HG03159 (cell line): ENCODE data around the gene PTMA.
"Not testable (repeated sequence)": the region's sequence is repeated elsewhere in the genome, so short reads cannot be mapped to it uniquely, and the experiment has no call there.

Experiments
- ATAC-seq: cut with Tn5 transposase; IDR thresholded peaks from one replicate; pipeline ENCODE4 v1.9.1; 2021; ENCODE audit warnings: mild to moderate bottlenecking, moderate library complexity; ENCODE audit not compliant: unreplicated experiment

The PTMA gene

GRCh38 chr2:231691251-231691772 is 17.0 kb upstream of the PTMA start:
- ATAC-seq = no peak

GRCh38 chr2:231692847-231693246 is 15.5 kb upstream of the PTMA start:
- ATAC-seq = no peak

DNA sequence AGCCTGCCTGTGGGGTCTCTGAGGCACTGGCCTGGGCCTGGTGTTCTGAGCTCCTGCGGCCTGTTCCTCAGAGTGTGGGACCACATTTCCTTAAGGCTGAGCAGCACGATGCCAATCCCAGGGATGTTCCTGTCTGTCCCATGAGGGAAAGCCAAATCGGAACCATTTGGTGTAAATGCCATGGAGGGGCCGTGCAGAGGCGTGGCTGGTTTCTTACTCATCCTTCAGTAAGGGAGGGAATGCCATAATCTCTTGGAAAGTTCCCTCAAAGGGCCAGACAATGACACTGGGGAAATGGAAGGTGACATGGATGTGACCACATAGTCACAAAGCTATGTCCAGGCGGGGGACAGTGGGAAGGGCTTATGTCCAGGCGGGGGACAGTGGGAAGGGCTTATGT is 14.4 kb upstream of the PTMA start:
- ATAC-seq = no peak

GRCh38 chr2:231696004-231696367 is 12.3 kb upstream of the PTMA start:
- ATAC-seq = no peak

GRCh38 chr2:231699006-231699405 is 9.3 kb upstream of the PTMA start:
- ATAC-seq = no peak

DNA sequence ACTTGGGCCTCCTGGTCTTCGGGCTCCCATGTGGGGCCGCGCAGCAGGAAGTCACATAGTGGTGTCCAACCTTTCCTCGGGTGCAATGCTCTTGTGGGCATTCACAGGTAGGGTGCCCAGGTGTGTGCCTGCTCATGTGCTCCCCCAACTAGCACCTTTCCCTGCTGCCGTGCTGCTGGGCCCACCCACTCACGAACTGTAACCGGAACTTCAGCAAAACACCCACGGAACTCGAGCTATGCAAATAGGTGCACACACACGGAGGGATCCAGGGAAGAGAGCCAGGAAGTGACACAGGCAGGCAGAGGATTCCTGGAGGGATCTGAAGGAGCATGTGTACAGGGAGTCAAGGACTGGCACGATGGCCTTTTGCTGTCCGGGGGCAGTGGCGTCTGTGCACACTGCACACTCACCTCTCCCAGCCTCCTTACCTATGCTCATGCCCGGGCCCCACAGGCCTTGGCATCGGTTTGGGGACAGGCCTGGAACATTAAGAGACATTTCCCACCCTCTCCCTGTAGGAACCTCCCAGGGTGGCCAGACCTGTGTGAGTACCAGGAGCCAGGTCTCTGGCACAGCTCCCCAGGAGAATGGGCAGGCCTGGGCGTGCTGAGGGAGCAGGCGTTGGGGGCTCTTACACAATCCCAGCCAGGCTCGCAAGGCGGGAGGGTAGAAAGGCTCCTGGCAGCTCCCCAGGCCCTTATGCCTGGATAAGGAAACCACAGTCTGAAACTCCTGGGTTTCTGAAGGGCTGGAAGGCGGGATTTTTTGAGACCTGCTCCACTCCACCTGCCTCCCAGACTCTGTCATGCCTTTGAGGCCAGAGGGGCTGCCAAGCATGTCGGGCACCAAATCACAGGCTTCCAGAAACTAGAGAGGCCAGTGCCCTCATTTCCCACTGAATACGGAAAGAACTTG is 6.6 kb upstream of the PTMA start:
- ATAC-seq = no peak

- ATAC-seq = no peak
These were observed 4.3 kb upstream of the PTMA start for GRCh38 chr2:231704017-231704416.

DNA sequence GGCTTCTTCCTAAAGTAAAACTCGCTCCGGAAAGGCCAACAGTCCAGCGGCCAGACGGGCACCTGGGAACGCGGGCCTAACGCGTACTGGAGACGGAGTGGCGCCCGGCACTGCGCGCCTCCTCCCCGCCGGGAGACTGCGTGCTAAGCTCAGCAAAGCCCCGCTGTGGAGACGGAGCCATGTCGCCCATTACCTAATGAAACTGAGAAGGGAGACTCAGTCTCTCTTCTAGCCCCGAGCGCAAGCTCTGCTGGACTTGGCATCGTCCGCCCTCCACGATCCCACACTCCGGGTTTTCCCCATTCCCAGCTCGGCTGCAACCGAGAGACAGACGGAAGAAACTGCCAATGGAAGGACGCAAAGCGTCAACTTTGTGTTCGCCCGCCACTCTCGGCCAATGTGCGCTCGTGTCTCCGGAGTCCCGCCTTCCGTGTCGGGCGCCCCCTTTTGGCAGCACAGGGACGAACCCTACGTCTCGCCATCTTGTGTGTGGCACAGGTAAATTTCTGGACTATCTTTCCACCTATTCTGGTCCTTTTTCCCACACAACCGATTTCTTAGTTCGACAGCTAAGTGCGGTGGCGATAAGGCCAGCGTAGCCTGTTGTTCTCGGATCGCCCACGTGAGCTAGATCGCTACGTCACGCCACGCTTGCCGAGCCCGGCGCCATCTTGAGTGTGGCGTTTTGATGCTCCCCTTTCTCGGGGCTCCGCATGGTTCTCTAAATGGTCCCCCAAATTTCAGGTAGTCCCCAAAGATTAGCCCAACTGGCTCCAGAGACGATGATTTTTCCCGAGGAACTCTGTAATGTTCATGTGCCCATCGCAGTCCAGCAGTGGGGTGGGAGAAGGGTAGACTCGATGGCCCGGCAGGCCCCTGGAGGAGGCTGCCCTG is 1.3 kb upstream of the PTMA start:
- peak; percentile 39 for ATAC-seq

DNA sequence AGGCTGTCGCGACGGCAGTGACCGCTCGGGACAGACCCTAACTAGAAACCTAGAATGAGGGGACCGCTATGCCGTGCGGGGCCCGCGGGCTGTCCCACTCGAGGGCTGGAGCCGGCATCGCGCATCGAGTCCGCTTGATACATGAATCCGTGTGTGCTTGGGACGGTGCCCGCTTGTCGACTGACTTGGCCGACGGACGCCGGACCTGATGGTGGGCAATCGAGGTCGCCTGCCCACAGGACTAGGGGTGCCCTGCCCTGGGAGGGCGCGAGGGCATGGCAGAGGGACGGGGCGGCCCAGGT is 749 bp upstream of the PTMA start:
- ATAC-seq = no peak

DNA sequence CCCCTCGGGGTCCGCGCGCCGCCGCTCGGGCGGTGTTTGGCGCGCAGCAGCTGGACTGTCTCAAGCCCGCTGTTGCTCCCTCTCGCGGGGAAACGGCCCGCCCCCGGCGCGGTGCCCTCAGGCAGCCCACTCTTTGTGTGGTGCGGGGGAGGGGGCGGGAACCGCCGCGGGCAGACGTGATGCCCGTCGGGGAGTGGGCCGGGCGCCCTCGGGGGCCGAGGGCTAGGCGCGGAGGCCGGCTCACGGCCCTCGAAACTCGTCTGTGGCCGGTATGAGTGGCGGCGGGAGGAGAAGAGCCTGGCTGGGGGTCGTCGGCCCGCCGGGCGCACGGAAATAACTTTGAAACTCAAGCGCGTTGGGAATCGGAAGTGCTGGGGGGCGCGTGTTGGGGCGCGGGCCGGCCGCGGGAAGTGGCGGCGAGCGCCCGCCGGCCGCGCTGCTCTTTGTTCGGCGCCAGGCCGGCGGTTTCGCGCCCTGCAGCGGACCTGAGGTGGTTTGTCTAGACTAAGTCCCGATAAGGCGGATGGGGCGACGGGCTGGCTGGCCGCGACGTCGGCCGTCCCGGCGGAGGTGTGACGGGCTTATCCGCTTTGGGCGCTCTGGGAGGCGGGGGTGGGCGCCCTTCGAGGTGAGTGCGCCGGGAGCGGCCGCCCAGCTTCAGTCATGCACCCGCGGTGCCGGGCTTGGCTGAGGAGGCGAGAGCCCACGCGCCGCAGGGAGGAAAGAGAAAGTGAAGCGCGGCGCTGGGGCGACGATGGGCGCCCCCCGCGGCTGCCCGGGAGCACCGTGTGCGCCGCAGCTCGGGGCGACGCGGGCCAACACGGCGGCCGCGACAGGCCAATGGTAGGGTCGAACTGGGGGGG is 679 bp downstream of the PTMA start:
- no peak for ATAC-seq

DNA sequence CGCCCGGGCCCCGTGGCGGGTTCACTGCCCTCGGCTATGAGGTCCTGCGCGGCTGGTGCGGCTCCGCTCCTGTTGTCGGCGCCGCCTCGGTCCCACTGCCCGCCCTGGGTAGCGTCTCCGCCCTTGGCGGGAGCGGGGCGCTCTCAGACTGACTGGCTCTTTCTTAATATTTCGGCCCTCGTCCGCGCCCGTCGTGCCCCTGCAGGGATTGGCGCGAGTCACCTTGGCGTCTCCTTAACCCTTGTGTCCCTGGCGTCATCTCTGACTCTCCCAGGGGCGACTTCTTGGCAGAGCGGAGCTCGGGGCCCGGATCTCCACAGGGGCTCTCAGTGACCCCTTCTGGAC is 1.3 kb downstream of the PTMA start:
- ATAC-seq = no peak

DNA sequence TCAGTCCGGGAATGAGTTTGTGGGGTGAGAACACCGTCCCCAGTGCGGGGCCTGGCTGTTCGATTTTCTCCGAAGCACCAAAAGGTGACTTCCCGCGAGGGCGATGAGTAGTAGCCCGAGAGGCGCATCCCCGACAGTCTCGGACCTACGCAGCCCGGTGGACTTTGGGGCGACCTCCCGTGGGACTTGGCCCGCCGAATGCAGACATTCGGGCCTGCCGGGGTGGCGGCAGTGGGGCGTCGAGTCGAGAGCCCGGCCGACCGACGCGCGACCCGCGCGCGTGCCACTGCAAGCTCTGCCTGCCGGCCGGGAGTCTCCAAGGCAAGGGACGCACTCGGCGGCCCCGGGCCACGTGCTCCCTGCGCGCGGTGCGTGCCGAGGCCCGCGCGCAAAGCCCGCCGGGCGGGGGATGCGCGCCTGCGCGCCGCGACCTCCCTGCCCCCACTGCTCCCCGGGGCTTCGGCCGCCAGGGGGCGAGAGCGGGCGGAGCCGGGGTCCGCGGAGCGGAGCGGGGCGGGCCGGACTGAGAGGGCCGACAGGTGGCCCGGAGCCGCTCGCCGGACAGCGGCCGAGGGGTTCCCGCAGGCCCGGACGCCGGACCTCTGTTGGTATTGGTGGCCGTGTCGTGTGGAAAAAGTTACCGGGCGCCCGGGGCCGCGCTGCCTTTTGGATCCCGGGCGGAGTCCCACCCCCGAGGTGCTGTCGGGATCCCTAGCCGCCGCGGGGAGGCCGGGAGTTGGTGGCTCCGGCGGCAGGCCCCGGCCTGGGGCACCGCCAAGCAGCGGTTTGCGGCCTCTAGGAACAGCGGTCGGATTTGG is 1.9 kb downstream of the PTMA start:
- ATAC-seq = peak; percentile 24

DNA sequence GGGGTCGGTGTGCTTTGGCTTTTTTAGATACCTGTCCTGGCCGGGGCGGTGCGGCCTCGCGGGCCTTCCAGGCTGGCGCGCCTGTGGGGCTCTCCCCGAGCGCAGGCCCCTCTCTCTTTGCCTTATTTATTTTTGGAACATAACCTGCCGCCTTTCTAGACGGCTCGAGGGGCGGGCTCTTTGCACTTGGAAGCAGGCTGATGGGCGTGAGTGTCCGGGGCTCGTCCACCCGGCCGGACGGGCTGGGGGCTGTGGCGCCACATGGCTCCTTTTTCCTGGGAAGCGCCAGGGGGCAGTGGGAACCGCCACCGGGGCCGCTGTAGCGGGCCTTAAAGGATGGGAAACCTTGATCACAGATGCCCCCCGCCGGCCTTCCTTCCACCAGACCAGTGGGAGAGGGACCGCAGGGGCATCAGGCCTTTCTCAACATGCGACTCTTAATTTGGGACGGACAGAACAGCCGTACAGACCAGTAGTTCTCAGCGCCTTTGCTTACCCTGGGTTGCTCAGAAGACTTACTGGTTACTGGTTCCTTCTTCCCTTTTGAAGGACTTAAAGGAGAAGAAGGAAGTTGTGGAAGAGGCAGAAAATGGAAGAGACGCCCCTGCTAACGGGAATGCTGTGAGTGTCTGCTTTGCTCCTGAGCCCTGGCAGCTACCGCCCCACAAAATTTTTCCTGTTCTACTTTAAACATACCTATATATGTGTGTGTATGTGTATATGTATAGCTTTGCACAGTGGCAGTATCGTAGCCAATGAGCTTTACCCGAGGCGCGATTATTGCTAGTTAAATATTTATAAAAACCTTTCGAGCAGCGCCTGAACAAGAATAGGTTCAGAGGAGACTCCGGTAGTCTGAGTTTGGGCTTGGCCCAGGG is 2.7 kb downstream of the PTMA start:
- ATAC-seq = no peak

GRCh38 chr2:231711677-231712450 is 3.5 kb downstream of the PTMA start:
- no peak for ATAC-seq

DNA sequence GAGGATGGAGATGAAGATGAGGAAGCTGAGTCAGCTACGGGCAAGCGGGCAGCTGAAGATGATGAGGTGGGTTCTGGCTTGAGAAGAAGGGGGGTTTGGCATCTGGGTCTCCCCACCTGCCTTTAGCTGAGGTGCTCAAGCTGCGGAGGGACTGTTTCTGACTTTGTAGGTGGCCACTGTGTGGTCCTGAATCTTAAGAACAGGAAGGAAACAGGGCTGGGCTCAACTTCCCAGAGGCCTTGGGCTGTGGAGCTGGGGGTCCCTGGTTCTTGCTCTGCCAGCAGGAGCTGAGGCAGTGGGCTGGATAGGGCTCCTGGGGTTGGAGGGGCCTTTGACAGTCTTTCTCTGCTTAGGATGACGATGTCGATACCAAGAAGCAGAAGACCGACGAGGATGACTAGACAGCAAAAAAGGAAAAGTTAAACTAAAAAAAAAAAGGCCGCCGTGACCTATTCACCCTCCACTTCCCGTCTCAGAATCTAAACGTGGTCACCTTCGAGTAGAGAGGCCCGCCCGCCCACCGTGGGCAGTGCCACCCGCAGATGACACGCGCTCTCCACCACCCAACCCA is 4.2 kb downstream of the PTMA start:
- ATAC-seq = not testable (repeated sequence)

DNA sequence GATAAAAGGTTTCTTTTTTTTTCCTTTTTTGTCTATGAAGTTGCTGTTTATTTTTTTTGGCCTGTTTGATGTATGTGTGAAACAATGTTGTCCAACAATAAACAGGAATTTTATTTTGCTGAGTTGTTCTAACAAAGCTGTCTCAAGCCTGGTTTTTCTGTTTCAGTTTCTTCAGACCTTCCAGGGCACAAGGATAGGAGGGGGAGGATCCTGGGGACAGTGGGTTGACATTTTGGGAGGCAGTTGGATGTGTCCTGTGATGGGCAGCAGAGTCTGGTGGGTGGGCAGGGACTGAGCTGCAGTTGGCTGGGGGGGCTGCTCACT is 5.0 kb downstream of the PTMA start:
- not testable (repeated sequence) for ATAC-seq

- peak; percentile 28 for ATAC-seq
These were observed 5.7 kb downstream of the PTMA start for GRCh38 chr2:231713730-231714638.
